Caco-2 (cell line): ENCODE measurements around the gene ITPRIPL2. TPM values are rescaled to one million over a fixed set of nuclear protein-coding genes. Genes with fewer than 3 reads are reported as not detected.

Source experiments
- BruUV-seq: library from RNA; stranded (reverse); fragments of 400-500 nt; replicated peaks from 2 replicates; lab custom pipeline; 2021; lab: Mats Ljungman, UMichigan
- CTCF ChIA-PET: fragments of 300-600 bp; sonication (Branson Sonifier 250); formaldehyde crosslinking; loops from one replicate; lab custom pipeline; 2022; ENCODE audit warnings: antibody characterized with exemption; lab: Charles Lee
- POLR2A ChIA-PET: fragments of 300-600 bp; sonication (Branson Sonifier 250); formaldehyde crosslinking; loops from one replicate; lab custom pipeline; 2022; ENCODE audit warnings: antibody characterized with exemption; lab: Charles Lee
- DNase-seq, 2 experiments: peaks; one replicate each; pipeline versions ENCODE4 v3.0.0 to v3.0.0-alpha.2; 2020 to 2022
- H3K27me3 ChIP-seq: replicated peaks from 2 replicates; pipeline ENCODE4 v1.6.0; 2011; ENCODE audit warnings: low read length; ENCODE audit not compliant: control insufficient read depth, insufficient read depth
- H3K36me3 ChIP-seq: 2 replicates; pipeline ENCODE4 v1.5.1; 2011; ENCODE audit warnings: low read length; ENCODE audit not compliant: control insufficient read depth, insufficient read depth
- H3K4me1 ChIP-seq: fragments of 250-450 bp; sonication (Bioruptor Pico); 2 replicates; pipeline ENCODE4 v1.5.1; 2020; ENCODE audit warnings: mild to moderate bottlenecking
- H3K4me3 ChIP-seq: 2 replicates; pipeline ENCODE4 v1.5.1; 2011; ENCODE audit warnings: low read depth, mild to moderate bottlenecking, control low read depth, low read length
- H3K9me3 ChIP-seq: fragments of 250-450 bp; sonication (Bioruptor Pico); 2 replicates; pipeline ENCODE4 v1.5.1; 2020; ENCODE audit warnings: mild to moderate bottlenecking, moderate library complexity
- H3K27ac Mint-ChIP-seq: one replicate; pipeline ENCODE4 v1.8.0; 2022; ENCODE audit warnings: mixed read lengths; ENCODE audit not compliant: unreplicated experiment
- H3K27me3 Mint-ChIP-seq: one replicate; pipeline ENCODE4 v1.8.0; 2022; ENCODE audit warnings: mixed read lengths; ENCODE audit not compliant: insufficient read depth, unreplicated experiment
- H3K36me3 Mint-ChIP-seq: one replicate; pipeline ENCODE4 v1.8.0; 2022; ENCODE audit warnings: mild to moderate bottlenecking, mixed read lengths; ENCODE audit not compliant: insufficient read depth, unreplicated experiment
- H3K4me1 Mint-ChIP-seq: one replicate; pipeline ENCODE4 v1.8.0; 2022; ENCODE audit warnings: low read depth, mixed read lengths; ENCODE audit not compliant: unreplicated experiment
- H3K4me3 Mint-ChIP-seq: one replicate; pipeline ENCODE4 v1.8.0; 2022; ENCODE audit warnings: mild to moderate bottlenecking, moderate library complexity, mixed read lengths; ENCODE audit not compliant: unreplicated experiment
- H3K9me3 Mint-ChIP-seq: one replicate; pipeline ENCODE4 v1.8.0; 2022; ENCODE audit warnings: mixed read lengths; ENCODE audit not compliant: unreplicated experiment
- intact Hi-C: fragments of 100-400 bp; cut with micrococcal nuclease; formaldehyde crosslinking; loops from one replicate; pipeline ENCODE4 v1.10.0; 2022; ENCODE audit not compliant: unreplicated experiment
- total RNA-seq: library from RNA; stranded (reverse); gene quantifications from 2 replicates; pipeline ENCODE4 v1.2.3, GENCODE V29; 2022
- TF ChIP-seq, protein P1 (sequence below), 2 experiments: fragments of 200-600 bp in 1 of 2; IDR thresholded peaks; 1 replicate in 1 of 2; 2 replicates in 1 of 2; pipeline versions ENCODE4 v1.5.1 to v1.8.0; 2011 to 2022; ENCODE audit warnings: antibody characterized with exemption in 1 of 2, control low read depth in 1 of 2, inconsistent platforms in 1 of 2, low read depth in 1 of 2, low read length in 1 of 2, mild to moderate bottlenecking in 1 of 2, moderate library complexity in 1 of 2; ENCODE audit not compliant: insufficient read depth in 1 of 2, severe bottlenecking in 1 of 2, unreplicated experiment in 1 of 2

ITPRIPL2 gene
- total RNA-seq, 1 experiment from 2014 or later, result 24.5 TPM

DNA sequence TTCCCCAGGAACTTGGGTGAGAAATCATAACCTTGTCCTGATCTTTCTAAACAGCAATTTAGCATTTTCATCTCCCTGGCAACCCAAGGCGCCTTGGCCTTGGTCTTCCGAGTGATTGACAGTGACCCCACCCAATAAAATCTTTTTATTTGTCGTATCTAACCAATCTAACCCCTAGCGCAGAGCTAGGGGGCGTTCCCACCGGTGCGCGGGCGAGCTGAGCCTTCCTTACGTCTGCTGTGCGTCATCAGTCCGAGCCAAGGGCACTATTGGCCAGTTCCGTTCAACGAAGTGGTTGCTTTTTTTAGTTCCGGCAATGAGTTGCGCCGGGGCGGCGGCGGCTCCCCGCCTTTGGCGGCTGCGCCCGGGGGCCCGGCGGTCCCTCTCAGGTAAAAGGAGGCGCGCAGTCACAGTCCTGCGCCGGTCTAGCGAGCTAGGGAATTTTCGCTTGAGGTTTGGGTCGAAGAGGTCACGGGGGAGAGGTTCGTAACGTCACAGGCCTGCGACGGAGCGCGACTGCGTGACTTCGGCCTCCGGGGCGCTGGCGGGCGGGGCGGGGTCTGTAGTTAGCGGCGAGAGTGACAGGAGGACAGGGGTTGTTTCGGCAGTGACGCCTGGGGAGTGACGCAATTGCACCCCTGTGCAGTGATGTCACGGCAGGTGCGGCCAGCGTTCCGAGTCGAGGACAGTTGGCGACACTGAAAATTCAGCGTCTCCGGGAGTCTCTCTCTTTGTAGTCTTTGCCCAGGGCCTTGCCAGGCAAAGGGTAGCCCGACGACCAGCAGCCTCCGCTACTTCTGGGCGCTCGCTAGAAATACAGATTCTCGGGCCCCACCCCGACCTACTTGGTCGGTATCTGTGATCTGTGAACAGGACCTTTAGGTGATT is 46.2 kb upstream of the ITPRIPL2 start, which contains the start of gene COQ7:
Gene COQ7, plus strand, starts transcription at position 266 of the 888 bp plus-strand sequence. Its CDS starts 51 bp downstream, at position 317.
- CTCF ChIA-PET, result interaction anchor here (0.7 to 1.2 kb wide), 4 partner anchors 18 to 266 kb away, joined by 3 to 12 read pairs (median 8); partner anchors contain the start of genes ARL6IP1 and TMC7
- POLR2A ChIA-PET, result interaction anchor here (0.7 to 1.2 kb wide), 7 partner anchors 9 to 281 kb away, joined by 3 to 12 read pairs (median 4); partner anchors contain the start of genes ARL6IP1, RPS15A and TMC7
- TSS peak; percentile 63 for BruUV-seq

DNA sequence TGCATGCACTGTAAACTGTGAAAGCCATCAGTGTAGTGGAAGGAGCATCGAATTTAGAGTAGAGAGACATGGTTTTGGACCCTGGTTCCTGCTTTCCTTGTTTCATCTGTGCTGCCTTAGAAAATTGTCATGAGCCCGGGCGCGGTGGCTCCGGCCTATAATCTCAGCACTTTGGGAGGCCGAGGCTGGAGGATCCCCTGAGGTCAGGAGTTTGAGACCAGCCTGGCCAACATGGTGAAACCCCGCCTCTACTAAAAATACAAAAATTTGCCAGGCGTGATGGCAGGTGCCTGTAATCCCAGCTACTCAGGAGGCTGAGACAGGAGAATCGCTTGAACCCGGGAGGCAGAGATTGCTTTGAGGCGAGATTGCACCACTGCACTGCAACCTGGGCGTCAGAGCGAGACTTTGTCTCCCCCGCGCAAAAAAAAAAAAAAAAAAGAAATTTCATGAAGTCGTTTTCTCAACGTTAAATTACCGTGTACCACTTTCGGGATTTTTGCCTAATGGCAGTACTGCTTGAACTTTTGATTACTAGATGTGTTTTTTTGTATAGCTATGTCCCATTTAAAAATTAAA is 45.4 kb upstream of the ITPRIPL2 start:
- intact Hi-C loops, result loop anchor here (5.0 kb wide), 1 partner anchor 71 kb away; no protein-coding TSS in a partner anchor
- BruUV-seq, result no TSS peak
- CTCF ChIA-PET, result interaction anchor here (0.7 to 1.2 kb wide), 3 partner anchors 85 to 122 kb away, joined by 4 to 12 read pairs (median 8); partner anchors contain the start of gene TMC7
- no peaks in the 10 kb centered on the region for H3K9me3 Mint-ChIP-seq
- Histone ChIP-seq H3K4me1 (no peaks in the 10 kb centered on the region), H3K27me3 (no peaks in the 10 kb centered on the region), H3K9me3 (no peaks in the 10 kb centered on the region), H3K4me3 (peak overlapping the region; percentile 83), H3K36me3 (no peaks in the 10 kb centered on the region)
- no peak for DNase-seq
- H3K27ac Mint-ChIP-seq, result peak overlapping the region; percentile 98
- TF ChIP-seq, protein P1, sequence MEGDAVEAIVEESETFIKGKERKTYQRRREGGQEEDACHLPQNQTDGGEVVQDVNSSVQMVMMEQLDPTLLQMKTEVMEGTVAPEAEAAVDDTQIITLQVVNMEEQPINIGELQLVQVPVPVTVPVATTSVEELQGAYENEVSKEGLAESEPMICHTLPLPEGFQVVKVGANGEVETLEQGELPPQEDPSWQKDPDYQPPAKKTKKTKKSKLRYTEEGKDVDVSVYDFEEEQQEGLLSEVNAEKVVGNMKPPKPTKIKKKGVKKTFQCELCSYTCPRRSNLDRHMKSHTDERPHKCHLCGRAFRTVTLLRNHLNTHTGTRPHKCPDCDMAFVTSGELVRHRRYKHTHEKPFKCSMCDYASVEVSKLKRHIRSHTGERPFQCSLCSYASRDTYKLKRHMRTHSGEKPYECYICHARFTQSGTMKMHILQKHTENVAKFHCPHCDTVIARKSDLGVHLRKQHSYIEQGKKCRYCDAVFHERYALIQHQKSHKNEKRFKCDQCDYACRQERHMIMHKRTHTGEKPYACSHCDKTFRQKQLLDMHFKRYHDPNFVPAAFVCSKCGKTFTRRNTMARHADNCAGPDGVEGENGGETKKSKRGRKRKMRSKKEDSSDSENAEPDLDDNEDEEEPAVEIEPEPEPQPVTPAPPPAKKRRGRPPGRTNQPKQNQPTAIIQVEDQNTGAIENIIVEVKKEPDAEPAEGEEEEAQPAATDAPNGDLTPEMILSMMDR (IDR thresholded peaks at IDR 0.05; ENCODE audit: insufficient read depth in 1 of 2, low read depth in 1 of 2, low read length in 1 of 2, severe bottlenecking in 1 of 2, unreplicated experiment in 1 of 2), result no peak
- POLR2A ChIA-PET, result interaction anchor here (0.7 to 1.2 kb wide), 5 partner anchors 8 to 278 kb away, joined by 4 to 12 read pairs (median 5); partner anchors contain the start of genes ARL6IP1, RPS15A and TMC7
- peak overlapping the region; percentile 83 for H3K4me3 Mint-ChIP-seq
- peaks cover 11% of the 10 kb centered on the region for H3K36me3 Mint-ChIP-seq
- no peaks in the 10 kb centered on the region for H3K27me3 Mint-ChIP-seq
- H3K4me1 Mint-ChIP-seq, result peaks cover 9% of the 10 kb centered on the region

More for the DNA sequence above, 46.2 kb upstream of the ITPRIPL2 start, which contains the start of gene COQ7:
- peak; percentile 98 for DNase-seq
- Histone ChIP-seq H3K4me1 (no peaks in the 10 kb centered on the region), H3K27me3 (no peaks in the 10 kb centered on the region), H3K36me3 (no peaks in the 10 kb centered on the region), H3K9me3 (no peaks in the 10 kb centered on the region), H3K4me3 (peak within 1 kb of the TSS; percentile 83)
- Mint-ChIP-seq H3K36me3 (peaks cover 11% of the 10 kb centered on the region), H3K27me3 (no peaks in the 10 kb centered on the region), H3K4me3 (peak within 1 kb of the TSS; percentile 83), H3K4me1 (peaks cover 9% of the 10 kb centered on the region), H3K9me3 (no peaks in the 10 kb centered on the region), H3K27ac (peak within 1 kb of the TSS; percentile 98)
- TF ChIP-seq, protein P1 (IDR thresholded peaks at IDR 0.05; ENCODE audit: insufficient read depth in 1 of 2, low read depth in 1 of 2, low read length in 1 of 2, severe bottlenecking in 1 of 2, unreplicated experiment in 1 of 2), result no peak
- intact Hi-C loops, result loop anchor here (5.0 kb wide), 1 partner anchor 70 kb away; no protein-coding TSS in a partner anchor
